HG03097 (cell line): Measurements from ENCODE around the gene KRTAP6-3.

Experiments
- ATAC-seq: cut with Tn5 transposase; IDR thresholded peaks from one replicate; pipeline ENCODE4 v1.9.1; 2021; ENCODE audit not compliant: unreplicated experiment, low FRiP score

KRTAP6-3 gene

DNA sequence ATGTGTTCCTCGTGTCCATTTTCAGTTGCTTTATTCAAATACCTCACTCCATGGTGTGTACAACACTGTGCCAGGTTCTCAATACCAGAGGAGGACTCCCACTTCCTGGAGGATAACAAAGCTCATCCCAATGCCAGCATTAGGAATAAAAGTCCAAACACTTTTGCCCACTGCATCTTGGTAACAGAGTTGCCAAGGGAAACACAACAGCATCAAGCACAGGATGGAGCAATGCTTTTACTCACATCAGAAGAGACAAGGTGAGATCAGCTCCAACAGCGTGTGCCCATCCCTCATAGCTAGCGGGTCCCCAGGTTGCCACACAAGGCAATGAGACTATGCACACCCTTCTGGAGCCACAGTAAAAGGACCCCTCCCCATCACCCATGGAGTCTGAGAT lies 31.1 kb downstream of the KRTAP6-3 start:
- ATAC-seq: no peak

GRCh38 chr21:30625449-30626165 lies 33.4 kb downstream of the KRTAP6-3 start:
- no peak for ATAC-seq

DNA sequence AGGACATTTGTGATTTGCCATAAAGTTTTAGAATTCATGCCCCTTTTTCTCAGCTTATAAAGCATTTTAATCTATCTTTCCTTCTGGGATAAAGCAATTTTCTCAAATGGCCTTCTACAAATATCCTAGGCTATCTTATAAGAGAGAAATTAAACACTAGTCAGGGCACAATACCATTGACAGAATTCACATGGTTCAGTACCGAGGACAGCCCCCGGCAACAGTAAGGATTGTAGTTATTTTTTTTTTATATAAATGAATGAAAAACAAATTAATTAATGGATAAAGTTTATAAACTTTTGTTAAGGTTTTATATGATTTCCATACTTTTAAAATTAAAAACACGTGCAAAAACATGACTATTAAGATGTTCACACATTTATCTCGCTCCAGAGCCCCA lies 35.9 kb downstream of the KRTAP6-3 start:
- ATAC-seq: no peak

DNA sequence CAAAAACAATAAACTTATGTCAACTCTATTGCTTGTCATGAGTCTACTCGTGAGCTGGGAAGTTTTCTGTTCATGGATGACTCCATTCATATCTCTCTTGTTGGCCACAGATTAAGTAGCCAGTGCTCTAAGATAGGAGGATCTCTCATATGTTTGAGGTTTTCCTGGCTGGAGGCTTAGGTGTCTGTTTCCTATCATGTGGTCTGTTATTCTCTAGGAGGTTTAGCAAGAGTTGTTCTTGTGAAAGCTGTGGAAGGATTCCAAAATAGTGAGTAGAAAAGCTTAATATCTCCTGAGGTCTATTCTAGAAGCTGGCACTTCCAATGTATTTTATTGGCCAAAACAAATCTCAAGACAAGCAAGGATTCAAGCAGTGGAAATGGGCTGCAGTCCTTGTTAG lies 37.0 kb downstream of the KRTAP6-3 start:
- no peak for ATAC-seq

- ATAC-seq: no peak
These were observed 42.7 kb downstream of the KRTAP6-3 start, which contains the start of gene KRTAP20-2 for GRCh38 chr21:30634906-30635305. Gene KRTAP20-2 (plus strand): TSS chr21:30635206. CDS start chr21:30635264, 58 bp downstream.

GRCh38 chr21:30638686-30639085 lies 46.4 kb downstream of the KRTAP6-3 start:
- ATAC-seq: no peak

DNA sequence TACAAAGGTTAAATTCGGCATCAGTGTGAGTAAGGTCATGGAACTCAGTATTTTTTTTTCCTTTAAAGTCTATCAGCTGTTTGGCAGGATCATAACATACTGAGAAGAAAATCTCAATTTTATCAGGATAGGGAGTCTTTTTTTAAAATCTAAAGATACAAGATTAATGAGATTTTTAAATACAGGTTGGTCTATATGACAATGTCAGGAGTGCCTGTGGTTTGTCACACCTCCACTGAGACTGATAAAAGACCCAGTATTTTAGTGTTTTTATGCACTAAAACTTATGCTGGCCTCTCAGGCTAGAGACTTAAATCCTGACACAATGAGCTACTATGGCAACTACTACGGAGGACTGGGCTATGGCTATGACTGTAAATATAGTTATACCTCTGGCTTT lies 50.3 kb downstream of the KRTAP6-3 start, which contains the start of gene KRTAP20-3:
TSS of gene KRTAP20-3 (plus strand) at position 301 of the 400 bp plus-strand sequence.
- ATAC-seq: no peak
